Sigmoid colon (tissue), 4 donors: Measurements from ENCODE around the gene ACTN1.

ENCODE experiments used
- CTCF ChIP-seq, 4 experiments: fragments of 450-650 bp in 3 of 4; fragments of 200-600 bp in 1 of 4; IDR thresholded peaks; one replicate each; pipeline ENCODE4 v1.5.1; 2016 to 2019; ENCODE audit warnings: antibody characterized with exemption in 4 of 4, mild to moderate bottlenecking in 3 of 4, moderate library complexity in 2 of 4
- EP300 ChIP-seq, 4 donors: sonication (generic); formaldehyde crosslinking; IDR thresholded peaks; one replicate each; pipeline ENCODE4 v1.6.1; 2017; ENCODE audit warnings: antibody characterized with exemption in 4 of 4
- POLR2A ChIP-seq, 2 donors: fragments of 450-650 bp; IDR thresholded peaks; one replicate each; pipeline ENCODE4 v1.6.1; 2016; ENCODE audit warnings: antibody characterized with exemption in 2 of 2, mild to moderate bottlenecking in 2 of 2, moderate library complexity in 2 of 2
- POLR2AphosphoS5 ChIP-seq, 4 donors: sonication (generic); formaldehyde crosslinking; IDR thresholded peaks; one replicate each; pipeline ENCODE4 v1.6.1; 2017; ENCODE audit warnings: antibody characterized with exemption in 4 of 4

DNA sequence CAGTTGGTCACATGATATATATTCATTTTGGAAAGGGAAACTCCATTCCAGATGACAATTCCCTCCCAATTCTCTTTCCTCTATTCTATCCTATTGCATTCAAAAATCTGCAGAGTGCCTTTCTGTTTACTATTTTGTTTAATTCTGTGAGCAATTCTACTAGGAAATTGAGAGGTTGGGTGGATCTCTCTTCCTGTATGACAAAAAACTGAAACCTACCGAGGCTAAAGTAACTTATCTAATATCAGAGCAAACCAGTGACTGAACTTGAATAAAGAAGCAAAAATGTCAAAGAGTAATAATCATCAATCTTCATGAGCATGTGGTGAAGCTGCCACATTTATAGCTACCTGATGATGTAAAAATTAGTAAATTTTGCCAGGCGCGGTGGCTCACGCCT is 16.6 kb upstream of the ACTN1 start:
- TF ChIP-seq CTCF (IDR thresholded peaks at IDR 0.05) (no peak), EP300 (IDR thresholded peaks at IDR 0.05) (no peak), POLR2A (IDR thresholded peaks at IDR 0.05) (no peak), POLR2AphosphoS5 (IDR thresholded peaks at IDR 0.05) (no peak)
